HepG2 (cell line): ENCODE data around the gene FNDC3B. TPM values are rescaled to one million over a fixed set of nuclear protein-coding genes. Genes with fewer than 3 reads are reported as not detected.

Source experiments
- CCDC6 ChIP-seq: sonication (generic); formaldehyde crosslinking; IDR thresholded peaks from 2 replicates; pipeline ENCODE4 v1.8.1; 2022; ENCODE audit warnings: mild to moderate bottlenecking, missing genetic modification reagents, moderate library complexity
- CHD2 ChIP-seq: IDR thresholded peaks from 2 replicates; pipeline ENCODE4 v1.6.1; 2011; ENCODE audit warnings: low read depth, low read length, improper control_type of control experiment
- GABPA ChIP-seq, 2 experiments: IDR thresholded peaks; 2 replicates each; pipeline ENCODE4 v1.6.1; 2011 to 2016; ENCODE audit warnings: low read depth in 2 of 2, low read length in 1 of 2, missing biosample characterization in 1 of 2, missing genetic modification characterization in 1 of 2
- HINFP ChIP-seq: sonication (generic); formaldehyde crosslinking; IDR thresholded peaks from 2 replicates; pipeline ENCODE4 v1.4.0; 2020; ENCODE audit warnings: low read depth, mild to moderate bottlenecking, missing genetic modification reagents
- HOXA3 ChIP-seq: sonication (generic); formaldehyde crosslinking; IDR thresholded peaks from 2 replicates; pipeline ENCODE4 v1.5.0; 2020; ENCODE audit warnings: missing genetic modification reagents
- IKZF5 ChIP-seq: IDR thresholded peaks from 2 replicates; pipeline ENCODE4 v1.6.1; 2018; ENCODE audit warnings: missing genetic modification reagents, mild to moderate bottlenecking, missing compliant biosample characterization
- KDM4B ChIP-seq: sonication (generic); formaldehyde crosslinking; IDR thresholded peaks from 2 replicates; pipeline ENCODE4 v1.4.0; 2020; ENCODE audit warnings: missing genetic modification reagents
- KLF6 ChIP-seq: IDR thresholded peaks from 2 replicates; pipeline ENCODE4 v1.8.0; 2016; ENCODE audit warnings: missing biosample characterization, missing genetic modification reagents
- MAX ChIP-seq: IDR thresholded peaks from 2 replicates; pipeline ENCODE4 v1.6.1; 2012; ENCODE audit warnings: inconsistent platforms
- MXD4 ChIP-seq: IDR thresholded peaks from 2 replicates; pipeline ENCODE4 v1.6.1; 2016; ENCODE audit warnings: mild to moderate bottlenecking, missing biosample characterization, missing genetic modification reagents
- NR1H2 ChIP-seq: sonication (generic); formaldehyde crosslinking; IDR thresholded peaks from 2 replicates; pipeline ENCODE4 v1.8.1; 2022; ENCODE audit warnings: low read depth, missing genetic modification reagents, borderline replicate concordance
- PHF5A ChIP-seq: IDR thresholded peaks from one replicate; pipeline ENCODE4 v1.6.1; 2018; ENCODE audit warnings: low read depth, missing genetic modification reagents; ENCODE audit not compliant: unreplicated experiment
- RARG ChIP-seq: sonication (generic); formaldehyde crosslinking; IDR thresholded peaks from 2 replicates; pipeline ENCODE4 v1.4.0; 2020; ENCODE audit warnings: low read depth, mild to moderate bottlenecking, missing genetic modification reagents
- THRA ChIP-seq: sonication (generic); formaldehyde crosslinking; IDR thresholded peaks from 2 replicates; pipeline ENCODE4 v1.4.0; 2020; ENCODE audit warnings: missing genetic modification reagents, borderline replicate concordance
- THYN1 ChIP-seq: sonication (generic); formaldehyde crosslinking; IDR thresholded peaks from 2 replicates; pipeline ENCODE4 v1.8.1; 2023; ENCODE audit warnings: low read depth, mild to moderate bottlenecking, moderate library complexity, missing genetic modification reagents, borderline replicate concordance
- U2AF1 ChIP-seq: fragments of 200-400 bp; formaldehyde crosslinking; optimal IDR thresholded peaks from 2 replicates; pipeline ENCODE3; 2017; ENCODE audit warnings: mild to moderate bottlenecking, low read depth, low read length
- USF2 ChIP-seq, 2 experiments: sonication (generic) in 1 of 2; formaldehyde crosslinking in 1 of 2; IDR thresholded peaks; 2 replicates each; pipeline versions ENCODE4 v1.5.1 to v1.6.1; 2011 to 2020; ENCODE audit warnings: borderline replicate concordance in 1 of 2, low read depth in 1 of 2, low read length in 1 of 2, mild to moderate bottlenecking in 1 of 2, missing genetic modification reagents in 1 of 2, moderate library complexity in 1 of 2
- ZFP41 ChIP-seq: sonication (generic); formaldehyde crosslinking; IDR thresholded peaks from 2 replicates; pipeline ENCODE4 v1.4.0; 2020; ENCODE audit warnings: mild to moderate bottlenecking, missing genetic modification reagents, borderline replicate concordance
- ZFP82 ChIP-seq: sonication (generic); formaldehyde crosslinking; IDR thresholded peaks from 2 replicates; pipeline ENCODE4 v1.5.1; 2020; ENCODE audit warnings: mild to moderate bottlenecking, missing genetic modification reagents, borderline replicate concordance
- ZFP90 ChIP-seq: sonication (generic); formaldehyde crosslinking; IDR thresholded peaks from 2 replicates; pipeline ENCODE4 v1.8.0; 2022; ENCODE audit warnings: missing genetic modification reagents, mild to moderate bottlenecking, inconsistent platforms, borderline replicate concordance
- ZNF232 ChIP-seq: sonication (generic); formaldehyde crosslinking; IDR thresholded peaks from 2 replicates; pipeline ENCODE4 v1.4.0; 2020; ENCODE audit warnings: missing genetic modification reagents, borderline replicate concordance
- ZNF34 ChIP-seq: sonication (generic); formaldehyde crosslinking; IDR thresholded peaks from 2 replicates; pipeline ENCODE4 v1.4.0; 2020; ENCODE audit warnings: mild to moderate bottlenecking, missing genetic modification reagents, borderline replicate concordance
- ZNF446 ChIP-seq: sonication (generic); formaldehyde crosslinking; IDR thresholded peaks from 2 replicates; pipeline ENCODE4 v1.5.0; 2020; ENCODE audit warnings: mild to moderate bottlenecking, missing genetic modification reagents
- ZNF629 ChIP-seq: sonication (generic); formaldehyde crosslinking; conservative IDR thresholded peaks from 2 replicates; pipeline ENCODE4 v1.5.0; 2020; ENCODE audit warnings: missing genetic modification reagents
- polyA plus RNA-seq, 8 experiments: library from polyadenylated mRNA; depleted of rRNA in 3 of 8; stranded (reverse) in 7 of 8; unstranded in 1 of 8; fragments of >200 nt; fragmentation: Illumina TruSeq in 4 of 8; extraction: Trizol in 4 of 8; gene quantifications; 2 replicates each; pipeline versions ENCODE4 v1.2.1 to v1.2.3, GENCODE V29; 2011 to 2016; ENCODE audit warnings: low read depth in 4 of 8, missing spikeins in 1 of 8, mixed read lengths in 1 of 8; ENCODE audit not compliant: insufficient read depth in 1 of 8
- total RNA-seq, 5 experiments: library from RNA; depleted of rRNA; stranded (reverse); fragments of >200 nt; fragmentation: Illumina TruSeq; extraction: Trizol; gene quantifications; 2 replicates each; pipeline ENCODE4 v1.2.3, GENCODE V29; 2016; ENCODE audit warnings: low read depth in 1 of 5

The FNDC3B gene
- total and polyA plus RNA-seq, 2 of the 13 experiments (the other 11 are each of a cell fraction or from before 2014, with no cell fraction given) = 74.8 to 103 TPM

GRCh38 chr3:172083995-172084409, 44.6 kb downstream of the FNDC3B start (continued):
- no peak for TF ChIP-seq THYN1 (CRISPR knock-in tag)
- TF ChIP-seq ZNF629 (CRISPR knock-in tag) = no peak; the same call in 1 of the 2 replicates
- peak; percentile 71 for TF ChIP-seq IKZF5
- peak; percentile 73; the same call in 1 of the 2 replicates for TF ChIP-seq HOXA3
- no peak for TF ChIP-seq RARG (CRISPR knock-in tag)
- TF ChIP-seq CHD2 = no peak
- no peak for TF ChIP-seq U2AF1
- TF ChIP-seq PHF5A (CRISPR knock-in tag) = peak; percentile 38
- TF ChIP-seq KDM4B = no peak
- TF ChIP-seq NR1H2 (CRISPR knock-in tag) = no peak
- no peak for TF ChIP-seq GABPA (IDR thresholded peaks at IDR 0.05; ENCODE audit: low read depth, low read length)
- TF ChIP-seq GABPA (CRISPR knock-in tag; IDR thresholded peaks at IDR 0.05; ENCODE audit: low read depth) = 0 out of 2 replicates have a peak, but pooled peaks have one; percentile 35
- TF ChIP-seq ZNF34 (CRISPR knock-in tag) = no peak
- TF ChIP-seq KLF6 (CRISPR knock-in tag) = no peak
- peak; percentile 31; the same call in 1 of the 2 replicates for TF ChIP-seq THRA (CRISPR knock-in tag)
- TF ChIP-seq USF2 (IDR thresholded peaks at IDR 0.05; ENCODE audit: low read depth, low read length) = no peak
- no peak for TF ChIP-seq USF2 (CRISPR knock-in tag; IDR thresholded peaks at IDR 0.05; ENCODE audit: borderline replicate concordance)
- no peak for TF ChIP-seq MXD4
- peak; percentile 93; the same call in 1 of the 2 replicates for TF ChIP-seq ZNF232
- no peak for TF ChIP-seq ZNF446 (CRISPR knock-in tag)
- TF ChIP-seq ZFP41 (CRISPR knock-in tag) = no peak
- no peak for TF ChIP-seq ZFP82
- peak; percentile 50; the same call in 1 of the 2 replicates for TF ChIP-seq CCDC6
- TF ChIP-seq HINFP (CRISPR knock-in tag) = no peak
- TF ChIP-seq ZFP90 (CRISPR knock-in tag) = no peak
- TF ChIP-seq MAX = 0 out of 2 replicates have a peak, but pooled peaks have one; percentile 30
